H1 (cell line): ENCODE results near the gene APOL4.

ENCODE experiments used
- CHD2 ChIP-seq: IDR thresholded peaks from 2 replicates; pipeline ENCODE4 v1.6.1; 2012; ENCODE audit warnings: low read length, improper control_type of control experiment
- CTCF ChIP-seq, 3 experiments: IDR thresholded peaks; 1 replicate in 2 of 3; 2 replicates in 1 of 3; pipeline versions ENCODE4 v1.5.1 to v1.6.1; 2011; ENCODE audit warnings: low read length in 3 of 3, mild to moderate bottlenecking in 3 of 3, inconsistent platforms in 2 of 3, low read depth in 1 of 3, moderate library complexity in 1 of 3; ENCODE audit not compliant: insufficient read depth in 1 of 3; ENCODE audit errors: control extremely low read depth in 1 of 3
- HDAC6 ChIP-seq: IDR thresholded peaks from one replicate; pipeline ENCODE4 v1.7.1; 2012; ENCODE audit warnings: low read depth, mild to moderate bottlenecking, inconsistent platforms, low read length, moderate library complexity
- JUN ChIP-seq: IDR thresholded peaks from 2 replicates; pipeline ENCODE4 v1.6.1; 2011; ENCODE audit warnings: low read depth, mild to moderate bottlenecking, improper control_type of control experiment, low read length
- JUND ChIP-seq: IDR thresholded peaks from 2 replicates; pipeline ENCODE4 v1.6.1; 2011; ENCODE audit warnings: mild to moderate bottlenecking, improper control_type of control experiment, low read length
- NRF1 ChIP-seq: IDR thresholded peaks from 2 replicates; pipeline ENCODE4 v1.6.1; 2011; ENCODE audit warnings: mild to moderate bottlenecking, low read depth, low read length, improper control_type of control experiment
- POLR2A ChIP-seq, 2 experiments: IDR thresholded peaks; 1 replicate in 1 of 2; 2 replicates in 1 of 2; pipeline ENCODE4 v1.6.1; 2011; ENCODE audit warnings: low read depth in 2 of 2, low read length in 2 of 2, mild to moderate bottlenecking in 2 of 2; ENCODE audit errors: control extremely low read depth in 1 of 2
- SIN3A ChIP-seq, 2 experiments: IDR thresholded peaks in 1 of 2; conservative IDR thresholded peaks in 1 of 2; 2 replicates each; pipeline ENCODE4 v1.6.1; 2011 to 2012; ENCODE audit warnings: low read length in 2 of 2, improper control_type of control experiment in 1 of 2, low read depth in 1 of 2, mild to moderate bottlenecking in 1 of 2
- SRF ChIP-seq: IDR thresholded peaks from 2 replicates; pipeline ENCODE4 v1.6.1; 2011; ENCODE audit warnings: mild to moderate bottlenecking, low read depth, low read length, moderate library complexity

- TF ChIP-seq POLR2A (IDR thresholded peaks at IDR 0.05; ENCODE audit: control extremely low read depth in 1 of 2, low read depth in 2 of 2, low read length in 2 of 2) (no peak), HDAC6 (no peak), CTCF (IDR thresholded peaks at IDR 0.05; ENCODE audit: control extremely low read depth in 1 of 3, insufficient read depth in 1 of 3, low read depth in 1 of 3, low read length in 3 of 3) (no peak), SRF (no peak), JUN (no peak), CHD2 (no peak), JUND (no peak), SIN3A (conservative IDR thresholded peaks at IDR 0.05 in 1 of 2, IDR thresholded peaks at IDR 0.05 in 1 of 2; ENCODE audit: low read depth in 1 of 2, low read length in 2 of 2) (no peak), NRF1 (no peak)
Measured at GRCh38 chr22:36155702-36156101, 45.9 kb downstream of the APOL4 start.
